H1 (cell line): ENCODE data around the gene ITPR1. TPM values are rescaled to one million over a fixed set of nuclear protein-coding genes. Genes with fewer than 3 reads are reported as not detected.

Experiments
- CTCF ChIA-PET: fragments of 300-600 bp; sonication (Branson Sonifier 250); formaldehyde crosslinking; loops from one replicate; lab custom pipeline; 2021; ENCODE audit not compliant: partially characterized antibody; lab: Charles Lee
- POLR2A ChIA-PET: fragments of 300-600 bp; sonication (Branson Sonifier 250); formaldehyde crosslinking; loops from one replicate; lab custom pipeline; 2021; ENCODE audit warnings: inconsistent platforms; ENCODE audit not compliant: partially characterized antibody; lab: Charles Lee
- DNase-seq, 2 experiments: peaks; one replicate each; pipeline versions ENCODE4 v3.0.0 to v3.0.0-alpha.2; 2010 to 2022; ENCODE audit warnings: low spot score in 2 of 2, low read depth in 1 of 2, mixed read lengths in 1 of 2
- FAIRE-seq: peaks from 2 replicates; lab custom pipeline; 2011; peaks lifted over from hg19 to GRCh38; lab: Jason Lieb, UNC
- H2AFZ ChIP-seq: 2 replicates; pipeline ENCODE4 v1.8.1; 2012; ENCODE audit warnings: low read length, inconsistent platforms
- H2AK5ac ChIP-seq: 2 replicates; pipeline ENCODE4 v1.6.1; 2013; ENCODE audit warnings: low read depth, low read length
- H2BK120ac ChIP-seq: replicated peaks from 2 replicates; pipeline ENCODE3; 2013; ENCODE audit warnings: low read depth, low read length, inconsistent platforms
- H2BK12ac ChIP-seq: 2 replicates; pipeline ENCODE4 v1.6.1; 2013; ENCODE audit warnings: low read depth, low read length
- H2BK15ac ChIP-seq: 2 replicates; pipeline ENCODE4 v1.6.1; 2013; ENCODE audit warnings: low read length
- H2BK20ac ChIP-seq: 2 replicates; pipeline ENCODE4 v1.6.1; 2013; ENCODE audit warnings: low read length
- H2BK5ac ChIP-seq: 2 replicates; pipeline ENCODE4 v1.6.1; 2013; ENCODE audit warnings: low read depth, low read length
- H3K14ac ChIP-seq: 2 replicates; pipeline ENCODE4 v1.6.1; 2013; ENCODE audit warnings: inconsistent platforms; ENCODE audit not compliant: insufficient read length
- H3K18ac ChIP-seq: 2 replicates; pipeline ENCODE4 v1.6.1; 2013; ENCODE audit warnings: low read length; ENCODE audit errors: extremely low read depth
- H3K23ac ChIP-seq: 2 replicates; pipeline ENCODE4 v1.6.1; 2013; ENCODE audit warnings: inconsistent platforms; ENCODE audit not compliant: insufficient read length
- H3K23me2 ChIP-seq: 2 replicates; pipeline ENCODE4 v1.6.1; 2013; ENCODE audit warnings: low read depth, low read length
- H3K27ac ChIP-seq: 2 replicates; pipeline ENCODE4 v1.6.1; 2011; ENCODE audit warnings: low read depth, low read length, inconsistent platforms
- H3K27me3 ChIP-seq, 4 experiments: replicated peaks in 1 of 4; 1 replicate in 1 of 4; 2 replicates in 3 of 4; pipeline versions ENCODE4 v1.6.1 to v1.8.1; 2011 to 2013; ENCODE audit warnings: low read length in 3 of 4, mild to moderate bottlenecking in 3 of 4, inconsistent platforms in 2 of 4, mixed read lengths in 2 of 4, moderate library complexity in 1 of 4; ENCODE audit not compliant: control insufficient read depth in 3 of 4, insufficient read depth in 3 of 4; ENCODE audit errors: extremely low read depth in 1 of 4
- H3K36me3 ChIP-seq, 4 experiments: 2 replicates each; pipeline versions ENCODE4 v1.6.1 to v1.8.1; 2011 to 2013; ENCODE audit warnings: mild to moderate bottlenecking in 4 of 4, low read length in 3 of 4, moderate library complexity in 2 of 4, control low read depth in 1 of 4, inconsistent platforms in 1 of 4; ENCODE audit not compliant: insufficient read depth in 4 of 4, control insufficient read depth in 2 of 4
- H3K4ac ChIP-seq: replicated peaks from 2 replicates; pipeline ENCODE3; 2013; ENCODE audit warnings: low read length, low read depth, mixed read lengths, inconsistent platforms; ENCODE audit not compliant: insufficient read length
- H3K4me1 ChIP-seq, 4 experiments: replicated peaks in 1 of 4; 1 replicate in 1 of 4; 2 replicates in 3 of 4; pipeline versions ENCODE4 v1.6.1 to v1.8.1; 2011 to 2013; ENCODE audit warnings: low read length in 3 of 4, inconsistent platforms in 2 of 4, mixed read lengths in 1 of 4; ENCODE audit not compliant: insufficient read depth in 4 of 4, control insufficient read depth in 3 of 4
- H3K4me2 ChIP-seq, 2 experiments: 2 replicates each; pipeline versions ENCODE4 v1.6.1 to v1.8.1; 2011 to 2013; ENCODE audit warnings: low read depth in 2 of 2, low read length in 2 of 2, control low read depth in 1 of 2, inconsistent platforms in 1 of 2, mild to moderate bottlenecking in 1 of 2; ENCODE audit not compliant: insufficient read depth in 1 of 2
- H3K4me3 ChIP-seq, 4 experiments: fragments of 200-600, 300-600 bp in 1 of 4; sonication (generic), shearing (Covaris generic), sonication (Bioruptor Twin) in 1 of 4; 2 replicates each; pipeline versions ENCODE4 v1.5.1 to v1.8.1; 2011 to 2016; ENCODE audit warnings: low read length in 4 of 4, low read depth in 3 of 4, control low read depth in 2 of 4, inconsistent platforms in 2 of 4, mild to moderate bottlenecking in 2 of 4, mixed read lengths in 1 of 4, moderate library complexity in 1 of 4; ENCODE audit not compliant: insufficient read depth in 2 of 4; ENCODE audit errors: extremely low read depth in 1 of 4
- H3K56ac ChIP-seq: replicated peaks from 2 replicates; pipeline ENCODE3; 2013; ENCODE audit warnings: low read depth, mild to moderate bottlenecking, mixed read lengths, low read length, inconsistent platforms; ENCODE audit not compliant: insufficient read length
- H3K79me1 ChIP-seq: 2 replicates; pipeline ENCODE4 v1.6.1; 2013; ENCODE audit warnings: low read depth, low read length, control low read depth
- H3K79me2 ChIP-seq, 2 experiments: 2 replicates each; pipeline versions ENCODE4 v1.6.1 to v1.8.1; 2012 to 2013; ENCODE audit warnings: low read length in 2 of 2, mild to moderate bottlenecking in 2 of 2, inconsistent platforms in 1 of 2; ENCODE audit not compliant: insufficient read depth in 2 of 2, control insufficient read depth in 1 of 2
- H3K9ac ChIP-seq, 4 experiments: replicated peaks in 1 of 4; 1 replicate in 1 of 4; 2 replicates in 3 of 4; pipeline versions ENCODE4 v1.6.1 to v1.8.1; 2011 to 2013; ENCODE audit warnings: low read depth in 3 of 4, low read length in 3 of 4, control low read depth in 2 of 4, mild to moderate bottlenecking in 2 of 4, moderate library complexity in 2 of 4, inconsistent platforms in 1 of 4; ENCODE audit errors: extremely low read depth in 1 of 4
- H3K9me3 ChIP-seq, 2 experiments: 2 replicates each; pipeline versions ENCODE4 v1.6.1 to v1.8.1; 2012 to 2013; ENCODE audit warnings: mild to moderate bottlenecking in 2 of 2, moderate library complexity in 2 of 2, control low read depth in 1 of 2, inconsistent platforms in 1 of 2, low read depth in 1 of 2, low read length in 1 of 2, mixed read lengths in 1 of 2; ENCODE audit not compliant: insufficient read depth in 2 of 2
- H4K20me1 ChIP-seq, 2 experiments: replicated peaks in 1 of 2; 2 replicates each; pipeline versions ENCODE3 to v1.8.1; 2011 to 2013; ENCODE audit warnings: inconsistent platforms in 2 of 2, low read length in 2 of 2, mild to moderate bottlenecking in 1 of 2; ENCODE audit not compliant: insufficient read depth in 2 of 2, control insufficient read depth in 1 of 2
- H4K5ac ChIP-seq: 2 replicates; pipeline ENCODE4 v1.6.1; 2013; ENCODE audit warnings: low read length, low read depth, mixed read lengths, inconsistent platforms; ENCODE audit not compliant: insufficient read length
- H4K8ac ChIP-seq: 2 replicates; pipeline ENCODE4 v1.8.0; 2013; ENCODE audit warnings: mild to moderate bottlenecking, moderate library complexity, low read length, inconsistent platforms; ENCODE audit not compliant: insufficient read depth; ENCODE audit errors: extremely low read depth
- H4K91ac ChIP-seq: replicated peaks from 2 replicates; pipeline ENCODE3; 2013; ENCODE audit warnings: low read length, mixed read lengths, inconsistent platforms; ENCODE audit not compliant: insufficient read length
- CTBP2 ChIP-seq: IDR thresholded peaks from 2 replicates; pipeline ENCODE4 v1.7.0; 2011; ENCODE audit warnings: borderline replicate concordance, mild to moderate bottlenecking, moderate library complexity, mixed read lengths, low read length; ENCODE audit not compliant: insufficient read depth, insufficient read length
- CTCF ChIP-seq, 3 experiments: IDR thresholded peaks; 1 replicate in 2 of 3; 2 replicates in 1 of 3; pipeline versions ENCODE4 v1.5.1 to v1.6.1; 2011; ENCODE audit warnings: low read length in 3 of 3, mild to moderate bottlenecking in 3 of 3, inconsistent platforms in 2 of 3, low read depth in 1 of 3, moderate library complexity in 1 of 3; ENCODE audit not compliant: insufficient read depth in 1 of 3; ENCODE audit errors: control extremely low read depth in 1 of 3
- FOSL1 ChIP-seq: IDR thresholded peaks from 2 replicates; pipeline ENCODE4 v1.6.1; 2011; ENCODE audit warnings: mild to moderate bottlenecking, low read depth, low read length, moderate library complexity; ENCODE audit not compliant: insufficient read depth
- NANOG ChIP-seq: IDR thresholded peaks from 2 replicates; pipeline ENCODE4 v1.6.1; 2011; ENCODE audit warnings: low read length, low read depth, mild to moderate bottlenecking, inconsistent platforms; ENCODE audit not compliant: insufficient read depth, poor library complexity, severe bottlenecking
- POLR2A ChIP-seq, 2 experiments: IDR thresholded peaks; 1 replicate in 1 of 2; 2 replicates in 1 of 2; pipeline ENCODE4 v1.6.1; 2011; ENCODE audit warnings: low read depth in 2 of 2, low read length in 2 of 2, mild to moderate bottlenecking in 2 of 2; ENCODE audit errors: control extremely low read depth in 1 of 2
- RXRA ChIP-seq: IDR thresholded peaks from 2 replicates; pipeline ENCODE4 v1.6.1; 2011; ENCODE audit warnings: low read depth, mild to moderate bottlenecking, low read length, moderate library complexity; ENCODE audit not compliant: insufficient read depth
- TAF1 ChIP-seq: IDR thresholded peaks from 2 replicates; pipeline ENCODE4 v1.6.1; 2011; ENCODE audit warnings: mild to moderate bottlenecking, low read depth, low read length
- ZNF274 ChIP-seq: IDR thresholded peaks from 2 replicates; pipeline ENCODE4 v1.7.0; 2012; ENCODE audit warnings: low read length, borderline replicate concordance; ENCODE audit errors: extremely low read depth
- WGBS, 2 experiments: shearing (Covaris generic) in 1 of 2; methylation state at CpG; one replicate each; pipeline versions ENCODE4 v1.1.6 to v1.1.7; 2013 to 2015; ENCODE audit warnings: low lambda C conversion rate in 2 of 2, mixed read lengths in 2 of 2, inconsistent platforms in 1 of 2, low coverage in 1 of 2, missing lambda C conversion rate in 1 of 2; ENCODE audit not compliant: insufficient replicate concordance in 2 of 2, insufficient coverage in 1 of 2, insufficient read length in 1 of 2; ENCODE audit errors: extremely low coverage in 1 of 2, missing lambda C conversion rate in 1 of 2; 5-methylcytosine and 5-hydroxymethylcytosine counted together
- polyA plus RNA-seq, 7 experiments: library from polyadenylated mRNA; depleted of rRNA in 3 of 7; stranded (reverse) in 5 of 7; unstranded in 2 of 7; fragments of >200 nt in 5 of 7; fragments of 200-250 nt in 2 of 7; gene quantifications; 1 replicate in 5 of 7; 2 replicates in 1 of 7; 4 replicates in 1 of 7; pipeline versions ENCODE4 v1.2.1 to v1.2.3, GENCODE V29; 2011 to 2013; ENCODE audit warnings: missing spikeins in 2 of 7, mixed read lengths in 2 of 7
- total RNA-seq: library from RNA; stranded (reverse); fragmentation: NEBNext Ultra II Directional; extraction: Animal tissue kit (Norgen Biotek cat#: 25700); gene quantifications from 2 replicates; pipeline ENCODE4 v1.2.1, GENCODE V29; 2021

ITPR1 gene
- total and polyA plus RNA-seq, 2 of the 8 experiments (the other 6 are each of a cell fraction or from before 2014, with no cell fraction given), result 2.5 to 16.3 TPM

GRCh38 chr3:4805662-4806061 is 312.5 kb downstream of the ITPR1 start:
- Histone ChIP-seq H4K20me1 (no peaks in the 10 kb centered on the region), H3K4me1 (no peaks in the 10 kb centered on the region), H2BK15ac (no peak overlapping the region), H2BK120ac (no peak overlapping the region), H2BK20ac (no peak overlapping the region), H3K27me3 (no peaks in the 10 kb centered on the region), H3K36me3 (no peaks in the 10 kb centered on the region), H3K4me2 (no peak overlapping the region), H3K23me2 (no peaks in the 10 kb centered on the region; the same call in 1 of the 2 replicates), H3K9me3 (no peaks in the 10 kb centered on the region), H3K9ac (no peak overlapping the region), H2AK5ac (no peak overlapping the region), H3K4me3 (no peak overlapping the region), H3K79me2 (no peaks in the 10 kb centered on the region), H3K56ac (no peak overlapping the region), H3K18ac (no peak overlapping the region), H3K79me1 (no peaks in the 10 kb centered on the region), H4K5ac (no peak overlapping the region), H2AFZ (no peak overlapping the region), H4K8ac (no peak overlapping the region), H4K91ac (no peak overlapping the region), H2BK12ac (no peak overlapping the region), H3K14ac (no peak overlapping the region), H3K23ac (no peak overlapping the region), H2BK5ac (no peak overlapping the region), H3K4ac (no peak overlapping the region), H3K27ac (no peak overlapping the region)
- no peak for DNase-seq
- POLR2A ChIA-PET, result no interaction called here
- CTCF ChIA-PET, result interaction anchor here (1.5 to 2.0 kb wide), 2 partner anchors 10 to 11 kb away, joined by 3 to 5 read pairs; no protein-coding TSS in a partner anchor
- WGBS, 2 experiments, result 93% methylated on average over 7 of the region's 7 CpGs; no CpG with 5 or more reads in 1 of the 2 experiments
- no peak for FAIRE-seq
- TF ChIP-seq RXRA, result no peak
- TF ChIP-seq CTBP2, result no peak
- TF ChIP-seq TAF1, result no peak
- TF ChIP-seq CTCF (IDR thresholded peaks at IDR 0.05; ENCODE audit: control extremely low read depth in 1 of 3, insufficient read depth in 1 of 3, low read depth in 1 of 3, low read length in 3 of 3), result no peak
- no peak for TF ChIP-seq NANOG
- TF ChIP-seq FOSL1, result no peak
- TF ChIP-seq ZNF274, result no peak
- TF ChIP-seq POLR2A (IDR thresholded peaks at IDR 0.05; ENCODE audit: control extremely low read depth in 1 of 2, low read depth in 2 of 2, low read length in 2 of 2), result no peak
